Heart right ventricle (tissue), 16 donors: ENCODE measurements around the gene RPN2. TPM values are rescaled to one million over a fixed set of nuclear protein-coding genes. Genes with fewer than 3 reads are reported as not detected.

ENCODE experiments used
- ATAC-seq, 8 donors: fragments of 200-7000 bp; cut with Tn5 transposase; one replicate each; pipeline ENCODE4 v1.9.1; 2020; ENCODE audit warnings: mild to moderate bottlenecking in 8 of 8, moderate library complexity in 8 of 8, moderate number of reproducible peaks in 1 of 8
- DNase-seq, 2 donors: peaks; one replicate each; pipeline ENCODE4 v3.0.0-alpha.2; 2020
- H3K27ac ChIP-seq, 10 donors: fragments of 200-600 bp; sonication (generic) in 2 of 10; one replicate each; pipeline versions ENCODE4 v1.5.0 to v1.8.0; 2020 to 2022; ENCODE audit warnings: mild to moderate bottlenecking in 3 of 10
- H3K27me3 ChIP-seq, 7 donors: fragments of 200-600 bp; one replicate each; pipeline ENCODE4 v1.8.0; 2021 to 2022; ENCODE audit warnings: mild to moderate bottlenecking in 2 of 7
- H3K36me3 ChIP-seq, 9 donors: fragments of 200-600 bp; sonication (generic) in 1 of 9; one replicate each; pipeline versions ENCODE4 v1.5.0 to v1.8.0; 2020 to 2022; ENCODE audit warnings: mild to moderate bottlenecking in 2 of 9
- H3K4me1 ChIP-seq, 9 donors: fragments of 200-600 bp; sonication (generic) in 1 of 9; one replicate each; pipeline versions ENCODE4 v1.5.0 to v1.8.0; 2020 to 2022; ENCODE audit warnings: mild to moderate bottlenecking in 4 of 9
- H3K4me3 ChIP-seq, 10 donors: fragments of 200-600 bp; sonication (generic) in 2 of 10; one replicate each; pipeline versions ENCODE4 v1.5.0 to v1.8.0; 2020 to 2022; ENCODE audit warnings: mild to moderate bottlenecking in 7 of 10, moderate library complexity in 2 of 10
- H3K9me3 ChIP-seq, 11 donors: fragments of 200-600 bp in 10 of 11; sonication (generic) in 2 of 11; one replicate each; pipeline versions ENCODE4 v1.5.0 to v1.8.0; 2013 to 2022; ENCODE audit warnings: mild to moderate bottlenecking in 2 of 11, control low read depth in 1 of 11, moderate library complexity in 1 of 11
- WGBS, 2 donors: extraction: QIAGEN DNeasy Blood & Tissue Kit; methylation state at CpG; one replicate each; pipeline ENCODE4 v1.1.7; 2013; ENCODE audit warnings: inconsistent platforms in 1 of 2; 5-methylcytosine and 5-hydroxymethylcytosine counted together
- intact Hi-C, 10 donors: fragments of 100-400 bp; cut with DNase I; formaldehyde crosslinking; loops; one replicate each; pipeline versions ENCODE4 v1.11.1 to v1.14.2; 2022
- polyA plus RNA-seq, 2 donors: library from polyadenylated mRNA; stranded (reverse); fragments of 200-250 nt; gene quantifications; one replicate each; pipeline ENCODE4 v1.2.3, GENCODE V29; 2013
- total RNA-seq, 10 donors: library from RNA; stranded (reverse); fragmentation: NEBNext Ultra II Directional in 3 of 10; extraction: Animal tissue kit (Norgen Biotek cat#: 25700) in 3 of 10; gene quantifications; one replicate each; pipeline versions ENCODE4 v1.2.1 to v1.2.4, GENCODE V29; 2021 to 2023
- TF ChIP-seq, protein P1 (sequence below), 9 donors: fragments of 200-600 bp; sonication (generic) in 2 of 9; IDR thresholded peaks; one replicate each; pipeline versions ENCODE4 v1.5.0 to v1.8.0; 2021 to 2022; ENCODE audit warnings: antibody characterized with exemption in 9 of 9, mild to moderate bottlenecking in 5 of 9, moderate library complexity in 1 of 9
- donor health status: Arrhythmogenic right ventricular cardiomyopathy.
- donor health status: ischemic (EF 13 %, LVEDD 7.1; RV severe dilation, severe dysfunction).
- donor health status: healthy with polysubstance abuse.
- donor health status: DM: no; HTN: yes; CAD: no.
- donor health status: DM: no; HTN: no; CAD: no.
- donor health status: ischemic (EF 25% LVEDD 6.9; RV normal size, moderate dysfunction).
- donor health status: ischemic (EF 25% LVEDD 5.7; RV mildly dilated, moderate dysfunction).
- donor health status: healthy.
- donor health status: DM: yes; HTN: yes; CAD: no.
- donor health status: Ischemic cardiomyopathy.
- donor health status: ischemic (EF 35%, LVEDD 5.7; RV mildly dilated, moderate dysfunction).
- donor health status: nonischemic (EF 11% LVEDD 7.7; RV severe dilation, severe dysfunction).
- donor health status: DM: yes; HTN: yes; CAD: no.
- donor health status: PGD.
- donor health status: ischemic (EF 29% LVEDD 5.4; RV normal size, mild dysfunction).
- donor health status: nonischemic (EF 23%, LVEDD 6.1; RV moderate dilation, normal function).

RPN2 gene
- total and polyA plus RNA-seq, 12 donors = 30.9 to 166 (median 95.2) TPM

DNA sequence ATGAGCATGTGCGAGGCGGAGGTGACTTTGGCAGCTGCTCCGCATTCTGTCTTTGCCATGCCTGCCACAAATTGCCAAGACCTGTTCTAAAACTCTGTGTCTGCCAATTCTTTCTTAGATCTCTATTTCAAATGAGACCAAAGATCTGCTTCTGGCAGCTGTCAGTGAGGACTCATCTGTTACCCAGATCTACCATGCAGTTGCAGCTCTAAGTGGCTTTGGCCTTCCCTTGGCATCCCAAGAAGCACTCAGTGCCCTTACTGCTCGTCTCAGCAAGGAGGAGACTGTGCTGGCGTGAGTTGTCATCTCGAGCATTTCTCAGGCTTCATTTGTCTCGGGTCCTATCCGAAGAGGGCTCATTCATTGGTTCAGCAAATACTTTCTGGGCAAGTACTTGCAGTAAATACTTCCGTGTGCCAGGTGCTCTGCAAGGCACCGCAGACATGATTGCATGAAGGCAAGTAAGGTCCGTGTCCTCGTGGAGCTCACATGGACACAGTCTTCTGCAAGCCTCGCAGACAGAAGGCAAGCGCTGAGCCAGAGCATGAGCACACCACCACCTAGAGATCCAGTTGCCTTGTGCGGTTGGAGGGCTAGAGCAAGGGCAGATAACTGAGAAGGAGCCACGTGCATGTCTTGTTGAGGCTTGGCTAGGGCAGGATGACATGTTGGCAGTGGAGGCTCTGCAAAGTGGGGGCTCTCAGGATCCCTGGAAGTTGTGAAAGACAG is 20.0 kb downstream of the RPN2 start:
- intact Hi-C loops = loop anchor here in 7 of 10 donors (2.0 to 10.0 kb wide), 5 partner anchors 183 to 338 kb away; no protein-coding TSS in a partner anchor

DNA sequence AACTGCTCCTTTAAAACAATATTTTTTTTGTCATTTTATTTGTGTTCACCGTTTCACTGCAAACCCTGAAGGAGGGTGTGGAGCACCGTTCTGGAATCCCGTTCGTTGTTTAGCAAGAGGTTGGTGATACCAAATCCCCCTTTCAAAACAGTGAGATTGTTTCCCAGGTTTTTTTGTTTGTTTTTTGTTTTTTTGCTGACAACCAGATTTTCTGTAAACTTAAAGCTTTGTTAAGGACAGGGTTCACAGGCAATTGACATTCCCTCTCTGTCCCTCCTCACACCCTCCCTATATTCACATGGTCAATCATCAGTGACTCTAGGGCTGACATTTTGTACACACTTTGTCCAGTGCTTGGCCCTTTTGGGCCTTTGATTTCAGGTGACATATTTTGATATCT is 21.2 kb downstream of the RPN2 start:
- ATAC-seq = no peak
- 88 to 95% methylated on average over 4 of the region's 4 CpGs for WGBS, 2 donors
- intact Hi-C loops = loop anchor here in 6 of 10 donors (5.0 to 10.0 kb wide), 5 partner anchors 64 to 337 kb away; partner anchors contain the start of gene GHRH (in 1 of the 6)
- Histone ChIP-seq H3K9me3 (no peaks in the 10 kb centered on the region), H3K4me3 (no peak overlapping the region), H3K4me1 (peaks cover 0 to 16% (median 6%) of the 10 kb centered on the region in 9 donors), H3K27ac (no peak overlapping the region), H3K36me3 (peaks cover 6 to 80% (median 28%) of the 10 kb centered on the region in 9 donors), H3K27me3 (no peaks in the 10 kb centered on the region)
- no peak for DNase-seq
- TF ChIP-seq, protein P1, sequence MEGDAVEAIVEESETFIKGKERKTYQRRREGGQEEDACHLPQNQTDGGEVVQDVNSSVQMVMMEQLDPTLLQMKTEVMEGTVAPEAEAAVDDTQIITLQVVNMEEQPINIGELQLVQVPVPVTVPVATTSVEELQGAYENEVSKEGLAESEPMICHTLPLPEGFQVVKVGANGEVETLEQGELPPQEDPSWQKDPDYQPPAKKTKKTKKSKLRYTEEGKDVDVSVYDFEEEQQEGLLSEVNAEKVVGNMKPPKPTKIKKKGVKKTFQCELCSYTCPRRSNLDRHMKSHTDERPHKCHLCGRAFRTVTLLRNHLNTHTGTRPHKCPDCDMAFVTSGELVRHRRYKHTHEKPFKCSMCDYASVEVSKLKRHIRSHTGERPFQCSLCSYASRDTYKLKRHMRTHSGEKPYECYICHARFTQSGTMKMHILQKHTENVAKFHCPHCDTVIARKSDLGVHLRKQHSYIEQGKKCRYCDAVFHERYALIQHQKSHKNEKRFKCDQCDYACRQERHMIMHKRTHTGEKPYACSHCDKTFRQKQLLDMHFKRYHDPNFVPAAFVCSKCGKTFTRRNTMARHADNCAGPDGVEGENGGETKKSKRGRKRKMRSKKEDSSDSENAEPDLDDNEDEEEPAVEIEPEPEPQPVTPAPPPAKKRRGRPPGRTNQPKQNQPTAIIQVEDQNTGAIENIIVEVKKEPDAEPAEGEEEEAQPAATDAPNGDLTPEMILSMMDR (IDR thresholded peaks at IDR 0.05) = no peak

More for the DNA sequence above, 20.0 kb downstream of the RPN2 start:
- TF ChIP-seq, protein P1 (IDR thresholded peaks at IDR 0.05) = no peak
- peaks cover 0 to 25% (median 12%) of the 10 kb centered on the region in 9 donors for H3K4me1 ChIP-seq
- DNase-seq (no peak), ATAC-seq (no peak)
- H3K4me3 ChIP-seq = no peak overlapping the region
- no peak overlapping the region for H3K27ac ChIP-seq
- no peaks in the 10 kb centered on the region for H3K9me3 ChIP-seq
- peaks cover 0 to 68% (median 17%) of the 10 kb centered on the region in 9 donors for H3K36me3 ChIP-seq
- 80 to 84% methylated on average over 16 of the region's 16 CpGs for WGBS, 2 donors
- H3K27me3 ChIP-seq = no peaks in the 10 kb centered on the region

DNA sequence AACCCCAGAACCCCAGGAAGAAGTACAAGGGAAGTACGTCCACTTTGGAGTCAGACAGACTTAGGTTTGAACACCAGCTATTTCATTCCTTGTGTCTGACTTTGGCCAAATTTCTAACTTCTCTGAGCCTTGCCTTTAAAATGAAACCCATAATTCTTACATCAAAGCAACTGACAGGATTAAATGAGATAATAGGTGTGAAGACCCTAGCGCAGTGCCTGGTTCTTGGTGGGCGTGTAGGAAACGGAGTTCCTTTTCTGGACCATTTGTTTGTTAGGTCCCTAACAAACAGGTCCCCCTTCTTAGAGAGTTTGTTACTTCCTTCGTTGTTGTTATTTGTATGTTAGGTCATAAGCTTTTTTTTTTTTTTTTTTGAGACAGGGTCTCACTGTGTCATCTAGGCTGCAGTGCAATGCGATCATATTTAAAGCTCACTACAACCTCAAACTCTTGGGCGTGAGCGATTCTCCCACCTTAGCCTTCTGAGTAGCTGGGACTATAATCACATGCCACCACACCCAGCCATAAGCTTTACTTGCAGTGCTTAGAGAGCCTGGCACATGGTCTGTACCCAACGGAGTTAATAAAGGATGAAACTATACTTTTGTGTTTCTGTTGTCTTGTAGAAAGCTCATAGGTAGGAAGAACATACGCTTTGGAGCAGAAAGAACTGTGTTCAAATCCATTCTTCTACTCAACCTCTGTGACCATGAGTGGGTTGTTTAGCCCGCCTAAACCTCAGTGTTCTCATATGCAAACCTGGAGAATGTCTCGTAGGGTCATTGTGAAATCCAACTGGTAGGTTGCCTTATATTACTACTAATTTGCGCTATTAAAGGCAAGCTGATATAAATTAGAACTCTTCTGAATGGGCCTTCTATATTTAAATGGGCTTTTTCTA is 22.0 kb downstream of the RPN2 start:
- H3K4me3 ChIP-seq = no peak overlapping the region
- peaks cover 0 to 18% (median 6%) of the 10 kb centered on the region in 9 donors for H3K4me1 ChIP-seq
- peak overlapping the region in 1 of 10 donors; percentile 9 for H3K27ac ChIP-seq
- WGBS, 2 donors = 94 to 95% methylated on average over 13 of the region's 13 CpGs
- no peak for ATAC-seq
- TF ChIP-seq, protein P1 (IDR thresholded peaks at IDR 0.05) = no peak
- no peaks in the 10 kb centered on the region for H3K27me3 ChIP-seq
- H3K9me3 ChIP-seq = no peaks in the 10 kb centered on the region
- no peak for DNase-seq
- H3K36me3 ChIP-seq = peaks cover 6 to 88% (median 36%) of the 10 kb centered on the region in 9 donors
- intact Hi-C loops = loop anchor here in 6 of 10 donors (5.0 to 10.0 kb wide), 5 partner anchors 64 to 336 kb away; partner anchors contain the start of gene GHRH (in 1 of the 6)

DNA sequence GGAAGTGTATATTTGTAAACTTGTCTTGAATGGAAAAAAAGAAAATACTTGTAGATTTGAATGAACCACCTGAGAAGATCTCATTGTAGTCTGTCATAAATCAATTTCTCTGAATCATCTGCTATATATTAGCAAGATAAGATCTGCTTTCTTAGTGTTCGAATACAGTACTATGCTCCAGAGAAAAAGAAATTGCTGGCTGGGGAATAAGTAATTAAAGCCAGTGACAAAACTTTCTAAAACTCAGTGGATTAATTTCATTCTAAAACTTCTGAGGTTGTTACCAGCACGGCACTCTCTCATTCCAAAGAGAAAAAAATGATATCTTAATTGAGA is 22.7 kb downstream of the RPN2 start:
- WGBS, 2 donors = 83 to 89% methylated on average over 2 of the region's 2 CpGs
- no peaks in the 10 kb centered on the region for H3K27me3 ChIP-seq
- H3K4me3 ChIP-seq = no peak overlapping the region
- H3K27ac ChIP-seq = peak overlapping the region in 1 of 10 donors; percentile 9
- DNase-seq (no peak), ATAC-seq (no peak)
- H3K36me3 ChIP-seq = peaks cover 6 to 94% (median 40%) of the 10 kb centered on the region in 9 donors
- intact Hi-C loops = loop anchor here in 6 of 10 donors (5.0 to 10.0 kb wide), 5 partner anchors 63 to 336 kb away; partner anchors contain the start of gene GHRH (in 1 of the 6)
- no peaks in the 10 kb centered on the region for H3K9me3 ChIP-seq
- TF ChIP-seq, protein P1 (IDR thresholded peaks at IDR 0.05) = no peak
- H3K4me1 ChIP-seq = peaks cover 0 to 20% (median 6%) of the 10 kb centered on the region in 9 donors
